ENCODE measurements around the gene BCAS4. TPM values are rescaled to one million over a fixed set of nuclear protein-coding genes. Genes with fewer than 3 reads are reported as not detected.
A peak's percentile ranks its signal among the peaks of the same experiment; 100 is the strongest.

Gene BCAS4
- total RNA-seq, 1 experiment from 2014 or later: 29.9 TPM

DNA sequence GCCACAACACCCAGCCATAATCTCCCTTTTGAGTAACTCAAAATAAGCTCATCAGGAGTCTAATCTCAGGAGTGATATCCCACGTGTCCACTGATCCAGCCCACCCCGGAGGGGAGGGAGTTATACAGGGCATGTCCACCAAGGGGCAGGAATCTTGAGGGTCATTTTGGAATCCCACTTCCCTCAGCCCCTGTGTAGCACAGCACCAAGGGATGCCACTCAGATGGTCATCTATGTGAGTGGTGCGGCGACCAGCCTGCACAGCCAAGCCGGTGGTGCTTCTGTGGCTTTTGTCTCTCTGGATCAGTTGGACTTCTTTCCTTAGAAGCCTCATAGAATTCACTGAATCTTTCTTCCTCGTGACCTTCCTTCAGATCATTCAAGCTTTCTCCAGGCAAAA is 11.0 kb upstream of the BCAS4 start:
- Histone ChIP-seq H3K4me1 (peaks cover 15% of the 10 kb centered on the region), H3K4me3 (ENCODE audit: low read depth, low read length) (no peak overlapping the region), H3K9me3 (no peaks in the 10 kb centered on the region), H3K36me3 (ENCODE audit: control insufficient read depth, insufficient read depth, low read length) (no peaks in the 10 kb centered on the region; the same call in 1 of the 2 replicates), H3K27me3 (replicated peaks; ENCODE audit: control insufficient read depth, insufficient read depth, low read length) (no peaks in the 10 kb centered on the region)
- TF ChIP-seq, protein P1, sequence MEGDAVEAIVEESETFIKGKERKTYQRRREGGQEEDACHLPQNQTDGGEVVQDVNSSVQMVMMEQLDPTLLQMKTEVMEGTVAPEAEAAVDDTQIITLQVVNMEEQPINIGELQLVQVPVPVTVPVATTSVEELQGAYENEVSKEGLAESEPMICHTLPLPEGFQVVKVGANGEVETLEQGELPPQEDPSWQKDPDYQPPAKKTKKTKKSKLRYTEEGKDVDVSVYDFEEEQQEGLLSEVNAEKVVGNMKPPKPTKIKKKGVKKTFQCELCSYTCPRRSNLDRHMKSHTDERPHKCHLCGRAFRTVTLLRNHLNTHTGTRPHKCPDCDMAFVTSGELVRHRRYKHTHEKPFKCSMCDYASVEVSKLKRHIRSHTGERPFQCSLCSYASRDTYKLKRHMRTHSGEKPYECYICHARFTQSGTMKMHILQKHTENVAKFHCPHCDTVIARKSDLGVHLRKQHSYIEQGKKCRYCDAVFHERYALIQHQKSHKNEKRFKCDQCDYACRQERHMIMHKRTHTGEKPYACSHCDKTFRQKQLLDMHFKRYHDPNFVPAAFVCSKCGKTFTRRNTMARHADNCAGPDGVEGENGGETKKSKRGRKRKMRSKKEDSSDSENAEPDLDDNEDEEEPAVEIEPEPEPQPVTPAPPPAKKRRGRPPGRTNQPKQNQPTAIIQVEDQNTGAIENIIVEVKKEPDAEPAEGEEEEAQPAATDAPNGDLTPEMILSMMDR (IDR thresholded peaks at IDR 0.05; ENCODE audit: insufficient read depth in 1 of 2, low read depth in 1 of 2, low read length in 1 of 2, severe bottlenecking in 1 of 2, unreplicated experiment in 1 of 2): no peak
- Mint-ChIP-seq H3K27me3 (ENCODE audit: insufficient read depth, unreplicated experiment) (no peaks in the 10 kb centered on the region), H3K4me3 (ENCODE audit: unreplicated experiment) (no peak overlapping the region), H3K4me1 (ENCODE audit: low read depth, unreplicated experiment) (peaks cover 29% of the 10 kb centered on the region), H3K36me3 (ENCODE audit: insufficient read depth, unreplicated experiment) (no peaks in the 10 kb centered on the region), H3K9me3 (ENCODE audit: unreplicated experiment) (no peaks in the 10 kb centered on the region), H3K27ac (ENCODE audit: unreplicated experiment) (no peak overlapping the region)
- BruUV-seq (replicated peaks): no TSS peak
- peak in 1 of 2 experiments; percentile 35 for DNase-seq
- intact Hi-C loops (cut with micrococcal nuclease; ENCODE audit: unreplicated experiment): loop anchor here (10.0 kb wide), 1 partner anchor 319 kb away; no protein-coding TSS in a partner anchor
- ChIA-PET CTCF (interaction anchor here (0.6 to 1.7 kb wide), 3 partner anchors 11 to 120 kb away, joined by 3 to 4 read pairs (median 4); partner anchors contain the start of gene BCAS4), POLR2A (no interaction called here)

DNA sequence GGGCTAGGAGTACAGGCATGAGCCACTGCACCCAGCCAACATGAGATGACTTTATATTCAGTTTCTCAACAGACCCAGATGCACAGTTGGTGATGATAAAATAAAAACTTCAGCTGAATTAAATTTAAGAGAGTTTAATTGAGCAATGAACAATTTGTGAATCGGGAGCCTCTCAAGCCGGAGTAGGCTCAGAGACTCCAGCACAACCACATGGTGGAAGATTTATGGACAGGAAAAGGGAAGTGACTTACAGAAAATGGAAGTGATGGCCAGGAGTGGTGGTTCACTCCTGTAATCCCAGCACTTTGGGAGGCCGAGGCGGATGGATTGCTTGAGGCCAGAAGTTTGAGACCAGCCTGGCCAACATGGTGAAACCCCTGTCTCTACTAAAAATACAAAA is 10.4 kb upstream of the BCAS4 start:
- Mint-ChIP-seq H3K9me3 (ENCODE audit: unreplicated experiment) (no peaks in the 10 kb centered on the region), H3K4me1 (ENCODE audit: low read depth, unreplicated experiment) (peaks cover 27% of the 10 kb centered on the region), H3K27ac (ENCODE audit: unreplicated experiment) (no peak overlapping the region), H3K36me3 (ENCODE audit: insufficient read depth, unreplicated experiment) (no peaks in the 10 kb centered on the region), H3K4me3 (ENCODE audit: unreplicated experiment) (no peak overlapping the region), H3K27me3 (ENCODE audit: insufficient read depth, unreplicated experiment) (no peaks in the 10 kb centered on the region)
- peak in 1 of 2 experiments; percentile 24 for DNase-seq
- Histone ChIP-seq H3K27me3 (replicated peaks; ENCODE audit: control insufficient read depth, insufficient read depth, low read length) (no peaks in the 10 kb centered on the region), H3K36me3 (ENCODE audit: control insufficient read depth, insufficient read depth, low read length) (no peaks in the 10 kb centered on the region; the same call in 1 of the 2 replicates), H3K4me3 (ENCODE audit: low read depth, low read length) (no peak overlapping the region), H3K4me1 (peaks cover 19% of the 10 kb centered on the region), H3K9me3 (no peaks in the 10 kb centered on the region)
- POLR2A ChIA-PET: no interaction called here
- BruUV-seq (replicated peaks): no TSS peak
- intact Hi-C loops (cut with micrococcal nuclease; ENCODE audit: unreplicated experiment): loop anchor here (10.0 kb wide), 1 partner anchor 320 kb away; no protein-coding TSS in a partner anchor
- TF ChIP-seq, protein P1 (IDR thresholded peaks at IDR 0.05; ENCODE audit: insufficient read depth in 1 of 2, low read depth in 1 of 2, low read length in 1 of 2, severe bottlenecking in 1 of 2, unreplicated experiment in 1 of 2): no peak
- CTCF ChIA-PET: interaction anchor here (0.7 to 1.7 kb wide), 4 partner anchors 9 to 121 kb away, joined by 3 to 4 read pairs (median 4); partner anchors contain the start of gene BCAS4

DNA sequence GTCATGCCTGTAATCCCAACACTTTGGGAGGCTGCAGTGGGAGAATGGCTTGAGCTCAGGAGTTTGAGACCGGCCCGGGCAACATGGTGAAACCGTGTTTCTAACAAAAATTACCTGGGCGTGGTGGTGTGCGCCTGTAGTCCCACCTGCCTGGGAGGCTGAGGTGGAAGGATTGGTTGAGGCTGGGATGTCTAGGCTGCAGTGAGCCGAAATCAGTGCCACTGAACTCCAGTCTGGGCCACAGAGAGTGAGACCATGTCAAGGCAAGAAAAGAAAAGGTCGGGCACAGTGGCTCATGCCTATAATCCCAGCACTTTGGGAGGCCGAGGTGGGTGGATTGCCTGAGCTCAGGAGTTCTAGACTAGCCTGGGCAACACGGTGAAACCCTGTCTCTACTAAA is 8.2 kb upstream of the BCAS4 start:
- no TSS peak for BruUV-seq (replicated peaks)

More for the DNA sequence above, 8.2 kb upstream of the BCAS4 start:
- TF ChIP-seq, protein P1 (IDR thresholded peaks at IDR 0.05; ENCODE audit: insufficient read depth in 1 of 2, low read depth in 1 of 2, low read length in 1 of 2, severe bottlenecking in 1 of 2, unreplicated experiment in 1 of 2): no peak
- Mint-ChIP-seq H3K4me1 (ENCODE audit: low read depth, unreplicated experiment) (peaks cover 44% of the 10 kb centered on the region), H3K27me3 (ENCODE audit: insufficient read depth, unreplicated experiment) (no peaks in the 10 kb centered on the region), H3K27ac (ENCODE audit: unreplicated experiment) (peak overlapping the region; percentile 99), H3K36me3 (ENCODE audit: insufficient read depth, unreplicated experiment) (peaks cover 12% of the 10 kb centered on the region), H3K9me3 (ENCODE audit: unreplicated experiment) (no peaks in the 10 kb centered on the region), H3K4me3 (ENCODE audit: unreplicated experiment) (no peak overlapping the region)
- H3K9me3 ChIP-seq: no peaks in the 10 kb centered on the region
- POLR2A ChIA-PET: no interaction called here
- no peaks in the 10 kb centered on the region for H3K27me3 ChIP-seq (replicated peaks; ENCODE audit: control insufficient read depth, insufficient read depth, low read length)
- CTCF ChIA-PET: interaction anchor here (0.6 to 5.2 kb wide), 10 partner anchors 8 to 162 kb away, joined by 3 to 119 read pairs (median 12); partner anchors contain the start of genes BCAS4 and PARD6B
- no peaks in the 10 kb centered on the region; the same call in 1 of the 2 replicates for H3K36me3 ChIP-seq (ENCODE audit: control insufficient read depth, insufficient read depth, low read length)
- no peak overlapping the region for H3K4me3 ChIP-seq (ENCODE audit: low read depth, low read length)
- peaks cover 41% of the 10 kb centered on the region for H3K4me1 ChIP-seq
- peak in 1 of 2 experiments; percentile 34 for DNase-seq
- intact Hi-C loops (cut with micrococcal nuclease; ENCODE audit: unreplicated experiment): loop anchor here (10.0 kb wide), 1 partner anchor 322 kb away; no protein-coding TSS in a partner anchor

Measured in Caco-2 (cell line).